HepG2 (cell line): ENCODE data around the gene CCN2. TPM values are rescaled to one million over a fixed set of nuclear protein-coding genes. Genes with fewer than 3 reads are reported as not detected.
A peak's percentile ranks its signal among the peaks of the same experiment; 100 is the strongest.

Experiments
- ARID5B ChIP-seq: IDR thresholded peaks from 2 replicates; pipeline ENCODE4 v1.4.0; 2020; ENCODE audit warnings: mild to moderate bottlenecking, missing genetic modification reagents
- ATAD3A ChIP-seq: sonication (generic); formaldehyde crosslinking; IDR thresholded peaks from 2 replicates; pipeline ENCODE4 v1.4.0; 2020; ENCODE audit warnings: missing genetic modification reagents
- ATF1 ChIP-seq: IDR thresholded peaks from 2 replicates; pipeline ENCODE4 v1.6.1; 2016; ENCODE audit warnings: mild to moderate bottlenecking, control low read depth
- CEBPG ChIP-seq: IDR thresholded peaks from 2 replicates; pipeline ENCODE4 v1.6.1; 2016
- CENPT ChIP-seq: sonication (generic); formaldehyde crosslinking; IDR thresholded peaks from 2 replicates; pipeline ENCODE4 v1.8.0; 2022; ENCODE audit warnings: low read depth, mild to moderate bottlenecking, moderate library complexity, missing genetic modification reagents
- FOXC1 ChIP-seq: sonication (generic); formaldehyde crosslinking; IDR thresholded peaks from 2 replicates; pipeline ENCODE4 v1.8.0; 2022; ENCODE audit warnings: mild to moderate bottlenecking, missing genetic modification reagents, borderline replicate concordance
- LRRFIP1 ChIP-seq: sonication (generic); formaldehyde crosslinking; conservative IDR thresholded peaks from 2 replicates; pipeline ENCODE4 v1.4.0; 2020; ENCODE audit warnings: missing genetic modification reagents
- MED1 ChIP-seq: sonication (generic); formaldehyde crosslinking; IDR thresholded peaks from 2 replicates; pipeline ENCODE4 v1.4.0; 2020; ENCODE audit warnings: missing genetic modification reagents
- SMARCC2 ChIP-seq: fragments of 450-650 bp; IDR thresholded peaks from 2 replicates; pipeline ENCODE4 v1.6.1; 2017; ENCODE audit warnings: antibody characterized with exemption, mild to moderate bottlenecking
- SUZ12 ChIP-seq: fragments of 150-350 bp; IDR thresholded peaks from 2 replicates; pipeline ENCODE4 v1.6.1; 2014; ENCODE audit warnings: low read depth, low read length
- TFDP1 ChIP-seq: IDR thresholded peaks from 2 replicates; pipeline ENCODE4 v1.6.1; 2016; ENCODE audit warnings: missing compliant biosample characterization, missing genetic modification reagents, borderline replicate concordance
- XRCC5 ChIP-seq: fragments of 200-400 bp; formaldehyde crosslinking; optimal IDR thresholded peaks from 2 replicates; pipeline ENCODE3; 2017; ENCODE audit warnings: mild to moderate bottlenecking, low read length
- ZBTB4 ChIP-seq: sonication (generic); formaldehyde crosslinking; IDR thresholded peaks from 2 replicates; pipeline ENCODE4 v1.4.0; 2020; ENCODE audit warnings: missing genetic modification reagents, mild to moderate bottlenecking, borderline replicate concordance
- ZKSCAN5 ChIP-seq: sonication (generic); formaldehyde crosslinking; IDR thresholded peaks from 2 replicates; pipeline ENCODE4 v1.5.1; 2020; ENCODE audit warnings: mild to moderate bottlenecking, missing genetic modification reagents
- ZNF160 ChIP-seq: sonication (generic); formaldehyde crosslinking; IDR thresholded peaks from 2 replicates; pipeline ENCODE4 v1.8.0; 2022; ENCODE audit warnings: mild to moderate bottlenecking, inconsistent platforms, missing genetic modification reagents
- ZNF709 ChIP-seq: sonication (generic); formaldehyde crosslinking; IDR thresholded peaks from 2 replicates; pipeline ENCODE4 v1.5.0; 2020; ENCODE audit warnings: mild to moderate bottlenecking, missing genetic modification reagents
- ZSCAN31 ChIP-seq: sonication (generic); formaldehyde crosslinking; IDR thresholded peaks from 2 replicates; pipeline ENCODE4 v1.5.0; 2020; ENCODE audit warnings: low read depth, mild to moderate bottlenecking, missing genetic modification reagents
- polyA plus RNA-seq, 8 experiments: library from polyadenylated mRNA; depleted of rRNA in 3 of 8; stranded (reverse) in 7 of 8; unstranded in 1 of 8; fragments of >200 nt; fragmentation: Illumina TruSeq in 4 of 8; extraction: Trizol in 4 of 8; gene quantifications; 2 replicates each; pipeline versions ENCODE4 v1.2.1 to v1.2.3, GENCODE V29; 2011 to 2016; ENCODE audit warnings: low read depth in 4 of 8, missing spikeins in 1 of 8, mixed read lengths in 1 of 8; ENCODE audit not compliant: insufficient read depth in 1 of 8
- total RNA-seq, 5 experiments: library from RNA; depleted of rRNA; stranded (reverse); fragments of >200 nt; fragmentation: Illumina TruSeq; extraction: Trizol; gene quantifications; 2 replicates each; pipeline ENCODE4 v1.2.3, GENCODE V29; 2016; ENCODE audit warnings: low read depth in 1 of 5

CCN2 gene
- total and polyA plus RNA-seq, 2 of the 13 experiments (the other 11 are each of a cell fraction or from before 2014, with no cell fraction given): 34.7 to 316 TPM

- TF ChIP-seq ZSCAN31 (CRISPR knock-in tag) (peak; percentile 52; the same call in 1 of the 2 replicates), ZNF160 (no peak; the same call in 1 of the 2 replicates), MED1 (CRISPR knock-in tag) (peak; percentile 99), CENPT (CRISPR knock-in tag) (no peak), ZNF709 (no peak), ZBTB4 (CRISPR knock-in tag) (peak; percentile 98; the same call in 1 of the 2 replicates), ARID5B (peak; percentile 99), TFDP1 (CRISPR knock-in tag) (peak; percentile 70; the same call in 1 of the 2 replicates), ZKSCAN5 (no peak), ATAD3A (CRISPR knock-in tag) (no peak), SMARCC2 (no peak), ATF1 (CRISPR knock-in tag) (no peak), XRCC5 (peak; percentile 68), CEBPG (CRISPR knock-in tag) (peak; percentile 86), FOXC1 (no peak; the same call in 1 of the 2 replicates), SUZ12 (no peak), LRRFIP1 (CRISPR knock-in tag) (0 out of 2 replicates have a peak, but pooled peaks have one; percentile 73)
These were observed 7.6 kb upstream of the CCN2 start (continued) for GRCh38 chr6:131958542-131959470.
